HepG2 (cell line): ENCODE results near the gene ADD2. TPM values are rescaled to one million over a fixed set of nuclear protein-coding genes. Genes with fewer than 3 reads are reported as not detected.

Source experiments
- ATAC-seq: fragments of 200-7000 bp; cut with Tn5 transposase; 3 replicates; pipeline ENCODE4 v1.9.1; 2020; ENCODE audit warnings: mild to moderate bottlenecking, moderate library complexity
- BruUV-seq: library from RNA; stranded (reverse); fragments of 400-500 nt; replicated peaks from 2 replicates; lab custom pipeline; 2021; lab: Mats Ljungman, UMichigan
- CTCF ChIA-PET: fragments of 300-600 bp; formaldehyde crosslinking; extraction: SDS; loops from one replicate; lab custom pipeline; 2021; ENCODE audit warnings: low total read pairs, inconsistent platforms, low intra/inter-chr PET ratio; lab: Yijun Ruan, JAX
- POLR2A ChIA-PET: fragments of 350-600 bp; sonication (Branson Sonifier 250); formaldehyde crosslinking; loops from one replicate; lab custom pipeline; 2020; ENCODE audit warnings: antibody characterized with exemption, inconsistent platforms; lab: Yijun Ruan, JAX
- DNase-seq: peaks from one replicate; pipeline ENCODE4 v3.0.0-alpha.2; 2015; ENCODE audit warnings: low spot score
- FAIRE-seq: peaks from 3 replicates; lab custom pipeline; 2011; peaks lifted over from hg19 to GRCh38; lab: Jason Lieb, UNC
- H2AFZ ChIP-seq: one replicate; pipeline ENCODE4 v1.6.1; 2011; ENCODE audit warnings: low read length, inconsistent platforms
- H3K27ac ChIP-seq: fragments of 300-600 bp; 3 replicates; pipeline ENCODE4 v1.8.0; 2011; ENCODE audit warnings: mixed run types, mild to moderate bottlenecking, mixed read lengths, low read length, inconsistent platforms; ENCODE audit not compliant: insufficient read depth; ENCODE audit errors: extremely low read length
- H3K27me3 ChIP-seq, 2 experiments: fragments of 200-600 bp in 1 of 2; 2 replicates in 1 of 2; 3 replicates in 1 of 2; pipeline versions ENCODE4 v1.6.0 to v1.8.0; 2011; ENCODE audit warnings: low read length in 2 of 2, mild to moderate bottlenecking in 2 of 2, moderate library complexity in 2 of 2, inconsistent platforms in 1 of 2; ENCODE audit not compliant: insufficient read depth in 2 of 2, control insufficient read depth in 1 of 2
- H3K36me3 ChIP-seq, 2 experiments: fragments of 200-600 bp in 1 of 2; replicated peaks in 1 of 2; 2 replicates in 1 of 2; 3 replicates in 1 of 2; pipeline versions ENCODE4 v1.5.1 to v1.8.0; 2011; ENCODE audit warnings: low read length in 2 of 2, inconsistent platforms in 1 of 2; ENCODE audit not compliant: insufficient read depth in 2 of 2, control insufficient read depth in 1 of 2
- H3K4me1 ChIP-seq: 2 replicates; pipeline ENCODE4 v1.5.1; 2012; ENCODE audit warnings: low read length, inconsistent platforms; ENCODE audit not compliant: insufficient read depth
- H3K4me2 ChIP-seq: 2 replicates; pipeline ENCODE4 v1.6.0; 2011; ENCODE audit warnings: low read depth, low read length, inconsistent platforms
- H3K4me3 ChIP-seq, 3 experiments: fragments of 200-600 bp in 1 of 3; sonication (generic), shearing (Covaris generic) in 1 of 3; replicated peaks in 1 of 3; 2 replicates each; pipeline ENCODE4 v1.5.1; 2011 to 2016; ENCODE audit warnings: low read length in 3 of 3, inconsistent platforms in 2 of 3, low read depth in 2 of 3, mild to moderate bottlenecking in 2 of 3, control low read depth in 1 of 3, mixed read lengths in 1 of 3; ENCODE audit not compliant: insufficient read depth in 1 of 3
- H3K79me2 ChIP-seq: one replicate; pipeline ENCODE4 v1.6.1; 2011; ENCODE audit warnings: low read length, inconsistent platforms; ENCODE audit not compliant: insufficient read depth
- H3K9ac ChIP-seq: 2 replicates; pipeline ENCODE4 v1.6.0; 2011; ENCODE audit warnings: mild to moderate bottlenecking, low read depth, low read length, inconsistent platforms; ENCODE audit not compliant: insufficient read depth
- H3K9me3 ChIP-seq: 2 replicates; pipeline ENCODE4 v1.5.1; 2012; ENCODE audit warnings: mild to moderate bottlenecking, low read length
- H4K20me1 ChIP-seq: 2 replicates; pipeline ENCODE4 v1.6.0; 2011; ENCODE audit warnings: inconsistent platforms, mild to moderate bottlenecking, low read length, moderate library complexity; ENCODE audit not compliant: insufficient read depth
- CHD2 ChIP-seq: IDR thresholded peaks from 2 replicates; pipeline ENCODE4 v1.6.1; 2011; ENCODE audit warnings: low read depth, low read length, improper control_type of control experiment
- KAT8 ChIP-seq: IDR thresholded peaks from 2 replicates; pipeline ENCODE4 v1.6.1; 2016; ENCODE audit warnings: missing genetic modification reagents, missing compliant biosample characterization
- KLF15 ChIP-seq: sonication (generic); formaldehyde crosslinking; IDR thresholded peaks from 2 replicates; pipeline ENCODE4 v1.8.1; 2023; ENCODE audit warnings: borderline replicate concordance, mild to moderate bottlenecking, inconsistent platforms, missing genetic modification reagents, mixed read lengths
- SNRNP70 ChIP-seq: fragments of 200-400 bp; formaldehyde crosslinking; IDR thresholded peaks from 2 replicates; pipeline ENCODE4 v1.6.1; 2017; ENCODE audit warnings: mild to moderate bottlenecking, low read depth, low read length, moderate library complexity
- ZNF296 ChIP-seq: sonication (generic); formaldehyde crosslinking; conservative IDR thresholded peaks from 2 replicates; pipeline ENCODE4 v1.5.0; 2020; ENCODE audit warnings: mild to moderate bottlenecking, missing genetic modification reagents
- ZNF564 ChIP-seq: sonication (generic); formaldehyde crosslinking; IDR thresholded peaks from 2 replicates; pipeline ENCODE4 v1.8.1; 2023; ENCODE audit warnings: mild to moderate bottlenecking, missing genetic modification reagents
- ZNF672 ChIP-seq: sonication (generic); formaldehyde crosslinking; IDR thresholded peaks from 2 replicates; pipeline ENCODE4 v1.8.1; 2022; ENCODE audit warnings: missing genetic modification reagents
- ZNF674 ChIP-seq: sonication (generic); formaldehyde crosslinking; IDR thresholded peaks from 2 replicates; pipeline ENCODE4 v1.5.0; 2020; ENCODE audit warnings: low read depth, mild to moderate bottlenecking, missing genetic modification reagents
- ZNF790 ChIP-seq: sonication (generic); formaldehyde crosslinking; IDR thresholded peaks from 2 replicates; pipeline ENCODE4 v1.8.0; 2022; ENCODE audit warnings: missing genetic modification reagents, mild to moderate bottlenecking, borderline replicate concordance
- WGBS: methylation state at CpG from one replicate; pipeline ENCODE4 v1.1.6; 2017; ENCODE audit warnings: low lambda C conversion rate; 5-methylcytosine and 5-hydroxymethylcytosine counted together
- in situ Hi-C: cut with HindIII; loops from 2 replicates; pipeline ENCODE4 v1.10.0; 2017; ENCODE audit warnings: low pct_unique_long_range_greater_than_20kb; ENCODE audit not compliant: extremely low pct_ligation_motif_present
- intact Hi-C: fragments of 100-400 bp; cut with micrococcal nuclease; formaldehyde crosslinking; loops from one replicate; pipeline ENCODE4 v1.10.0; 2022; ENCODE audit not compliant: unreplicated experiment
- polyA plus RNA-seq, 8 experiments: library from polyadenylated mRNA; depleted of rRNA in 3 of 8; stranded (reverse) in 7 of 8; unstranded in 1 of 8; fragments of >200 nt; fragmentation: Illumina TruSeq in 4 of 8; extraction: Trizol in 4 of 8; gene quantifications; 2 replicates each; pipeline versions ENCODE4 v1.2.1 to v1.2.3, GENCODE V29; 2011 to 2016; ENCODE audit warnings: low read depth in 4 of 8, missing spikeins in 1 of 8, mixed read lengths in 1 of 8; ENCODE audit not compliant: insufficient read depth in 1 of 8
- total RNA-seq, 5 experiments: library from RNA; depleted of rRNA; stranded (reverse); fragments of >200 nt; fragmentation: Illumina TruSeq; extraction: Trizol; gene quantifications; 2 replicates each; pipeline ENCODE4 v1.2.3, GENCODE V29; 2016; ENCODE audit warnings: low read depth in 1 of 5
- TF ChIP-seq, protein P1 (sequence below): sonication (generic); formaldehyde crosslinking; IDR thresholded peaks from 2 replicates; pipeline ENCODE4 v1.8.0; 2022; ENCODE audit warnings: low read depth, missing genetic modification reagents
- TF ChIP-seq, protein P2 (sequence below): sonication (generic); formaldehyde crosslinking; IDR thresholded peaks from 2 replicates; pipeline ENCODE4 v1.5.1; 2020; ENCODE audit warnings: mild to moderate bottlenecking, missing genetic modification reagents, moderate library complexity
- TF ChIP-seq, protein P3 (sequence below): sonication (generic); formaldehyde crosslinking; conservative IDR thresholded peaks from 2 replicates; pipeline ENCODE4 v1.8.0; 2022; ENCODE audit warnings: low read depth, missing genetic modification reagents
- TF ChIP-seq, protein P4 (sequence below): sonication (generic); formaldehyde crosslinking; IDR thresholded peaks from 2 replicates; pipeline ENCODE4 v1.5.1; 2020; ENCODE audit warnings: missing genetic modification reagents, mild to moderate bottlenecking, borderline replicate concordance
- TF ChIP-seq, protein P5 (sequence below): sonication (generic); formaldehyde crosslinking; IDR thresholded peaks from 2 replicates; pipeline ENCODE4 v1.4.0; 2020; ENCODE audit warnings: missing genetic modification reagents, borderline replicate concordance

Gene ADD2
- total and polyA plus RNA-seq, 2 of the 13 experiments (the other 11 are each of a cell fraction or from before 2014, with no cell fraction given), result 0.05 to 0.13 TPM

DNA sequence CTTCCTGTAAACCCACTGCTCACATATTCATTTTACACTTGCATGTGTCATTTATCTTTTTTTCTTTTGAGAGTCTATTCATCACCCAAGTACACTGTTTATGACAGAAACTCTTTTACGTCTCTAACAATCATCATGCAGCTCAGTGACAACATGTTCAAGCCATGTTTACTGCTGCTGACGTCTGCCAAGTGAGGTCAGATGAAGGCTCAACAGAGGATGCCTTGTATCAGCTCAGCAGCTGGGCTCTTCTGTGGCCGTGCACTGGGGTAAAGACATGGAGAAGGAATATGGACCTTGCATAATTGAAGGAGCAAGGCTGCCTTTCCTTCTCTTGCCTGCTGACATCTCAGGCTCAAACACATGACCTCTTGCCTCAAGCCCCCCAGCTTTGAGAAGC is 99.6 kb downstream of the ADD2 start:
- no peak for TF ChIP-seq ZNF296 (CRISPR knock-in tag)
- TF ChIP-seq, protein P1, sequence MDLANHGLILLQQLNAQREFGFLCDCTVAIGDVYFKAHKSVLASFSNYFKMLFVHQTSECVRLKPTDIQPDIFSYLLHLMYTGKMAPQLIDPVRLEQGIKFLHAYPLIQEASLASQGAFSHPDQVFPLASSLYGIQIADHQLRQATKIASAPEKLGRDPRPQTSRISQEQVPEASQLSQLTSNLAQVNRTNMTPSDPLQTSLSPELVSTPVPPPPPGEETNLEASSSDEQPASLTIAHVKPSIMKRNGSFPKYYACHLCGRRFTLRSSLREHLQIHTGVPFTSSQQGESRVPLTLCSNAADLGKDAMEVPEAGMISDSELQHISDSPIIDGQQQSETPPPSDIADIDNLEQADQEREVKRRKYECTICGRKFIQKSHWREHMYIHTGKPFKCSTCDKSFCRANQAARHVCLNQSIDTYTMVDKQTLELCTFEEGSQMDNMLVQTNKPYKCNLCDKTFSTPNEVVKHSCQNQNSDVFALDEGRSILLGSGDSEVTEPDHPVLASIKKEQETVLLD (CRISPR knock-in tag), result no peak
- no peak for TF ChIP-seq CHD2
- no peak for TF ChIP-seq KAT8 (CRISPR knock-in tag)
- TF ChIP-seq, protein P2, sequence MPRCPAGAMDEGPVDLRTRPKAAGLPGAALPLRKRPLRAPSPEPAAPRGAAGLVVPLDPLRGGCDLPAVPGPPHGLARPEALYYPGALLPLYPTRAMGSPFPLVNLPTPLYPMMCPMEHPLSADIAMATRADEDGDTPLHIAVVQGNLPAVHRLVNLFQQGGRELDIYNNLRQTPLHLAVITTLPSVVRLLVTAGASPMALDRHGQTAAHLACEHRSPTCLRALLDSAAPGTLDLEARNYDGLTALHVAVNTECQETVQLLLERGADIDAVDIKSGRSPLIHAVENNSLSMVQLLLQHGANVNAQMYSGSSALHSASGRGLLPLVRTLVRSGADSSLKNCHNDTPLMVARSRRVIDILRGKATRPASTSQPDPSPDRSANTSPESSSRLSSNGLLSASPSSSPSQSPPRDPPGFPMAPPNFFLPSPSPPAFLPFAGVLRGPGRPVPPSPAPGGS (CRISPR knock-in tag), result no peak
- no peak for TF ChIP-seq SNRNP70
- no peak for TF ChIP-seq ZNF674 (CRISPR knock-in tag)
- TF ChIP-seq, protein P3, sequence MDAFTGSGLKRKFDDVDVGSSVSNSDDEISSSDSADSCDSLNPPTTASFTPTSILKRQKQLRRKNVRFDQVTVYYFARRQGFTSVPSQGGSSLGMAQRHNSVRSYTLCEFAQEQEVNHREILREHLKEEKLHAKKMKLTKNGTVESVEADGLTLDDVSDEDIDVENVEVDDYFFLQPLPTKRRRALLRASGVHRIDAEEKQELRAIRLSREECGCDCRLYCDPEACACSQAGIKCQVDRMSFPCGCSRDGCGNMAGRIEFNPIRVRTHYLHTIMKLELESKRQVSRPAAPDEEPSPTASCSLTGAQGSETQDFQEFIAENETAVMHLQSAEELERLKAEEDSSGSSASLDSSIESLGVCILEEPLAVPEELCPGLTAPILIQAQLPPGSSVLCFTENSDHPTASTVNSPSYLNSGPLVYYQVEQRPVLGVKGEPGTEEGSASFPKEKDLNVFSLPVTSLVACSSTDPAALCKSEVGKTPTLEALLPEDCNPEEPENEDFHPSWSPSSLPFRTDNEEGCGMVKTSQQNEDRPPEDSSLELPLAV (CRISPR knock-in tag), result no peak
- TF ChIP-seq, protein P4, sequence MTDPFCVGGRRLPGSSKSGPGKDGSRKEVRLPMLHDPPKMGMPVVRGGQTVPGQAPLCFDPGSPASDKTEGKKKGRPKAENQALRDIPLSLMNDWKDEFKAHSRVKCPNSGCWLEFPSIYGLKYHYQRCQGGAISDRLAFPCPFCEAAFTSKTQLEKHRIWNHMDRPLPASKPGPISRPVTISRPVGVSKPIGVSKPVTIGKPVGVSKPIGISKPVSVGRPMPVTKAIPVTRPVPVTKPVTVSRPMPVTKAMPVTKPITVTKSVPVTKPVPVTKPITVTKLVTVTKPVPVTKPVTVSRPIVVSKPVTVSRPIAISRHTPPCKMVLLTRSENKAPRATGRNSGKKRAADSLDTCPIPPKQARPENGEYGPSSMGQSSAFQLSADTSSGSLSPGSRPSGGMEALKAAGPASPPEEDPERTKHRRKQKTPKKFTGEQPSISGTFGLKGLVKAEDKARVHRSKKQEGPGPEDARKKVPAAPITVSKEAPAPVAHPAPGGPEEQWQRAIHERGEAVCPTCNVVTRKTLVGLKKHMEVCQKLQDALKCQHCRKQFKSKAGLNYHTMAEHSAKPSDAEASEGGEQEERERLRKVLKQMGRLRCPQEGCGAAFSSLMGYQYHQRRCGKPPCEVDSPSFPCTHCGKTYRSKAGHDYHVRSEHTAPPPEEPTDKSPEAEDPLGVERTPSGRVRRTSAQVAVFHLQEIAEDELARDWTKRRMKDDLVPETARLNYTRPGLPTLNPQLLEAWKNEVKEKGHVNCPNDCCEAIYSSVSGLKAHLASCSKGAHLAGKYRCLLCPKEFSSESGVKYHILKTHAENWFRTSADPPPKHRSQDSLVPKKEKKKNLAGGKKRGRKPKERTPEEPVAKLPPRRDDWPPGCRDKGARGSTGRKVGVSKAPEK, result no peak
- TF ChIP-seq ZNF790 (CRISPR knock-in tag), result no peak
- no peak for TF ChIP-seq ZNF672 (CRISPR knock-in tag)
- no peak for TF ChIP-seq KLF15 (CRISPR knock-in tag)
- no peak for TF ChIP-seq ZNF564 (CRISPR knock-in tag)
- TF ChIP-seq, protein P5, sequence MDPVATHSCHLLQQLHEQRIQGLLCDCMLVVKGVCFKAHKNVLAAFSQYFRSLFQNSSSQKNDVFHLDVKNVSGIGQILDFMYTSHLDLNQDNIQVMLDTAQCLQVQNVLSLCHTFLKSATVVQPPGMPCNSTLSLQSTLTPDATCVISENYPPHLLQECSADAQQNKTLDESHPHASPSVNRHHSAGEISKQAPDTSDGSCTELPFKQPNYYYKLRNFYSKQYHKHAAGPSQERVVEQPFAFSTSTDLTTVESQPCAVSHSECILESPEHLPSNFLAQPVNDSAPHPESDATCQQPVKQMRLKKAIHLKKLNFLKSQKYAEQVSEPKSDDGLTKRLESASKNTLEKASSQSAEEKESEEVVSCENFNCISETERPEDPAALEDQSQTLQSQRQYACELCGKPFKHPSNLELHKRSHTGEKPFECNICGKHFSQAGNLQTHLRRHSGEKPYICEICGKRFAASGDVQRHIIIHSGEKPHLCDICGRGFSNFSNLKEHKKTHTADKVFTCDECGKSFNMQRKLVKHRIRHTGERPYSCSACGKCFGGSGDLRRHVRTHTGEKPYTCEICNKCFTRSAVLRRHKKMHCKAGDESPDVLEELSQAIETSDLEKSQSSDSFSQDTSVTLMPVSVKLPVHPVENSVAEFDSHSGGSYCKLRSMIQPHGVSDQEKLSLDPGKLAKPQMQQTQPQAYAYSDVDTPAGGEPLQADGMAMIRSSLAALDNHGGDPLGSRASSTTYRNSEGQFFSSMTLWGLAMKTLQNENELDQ (CRISPR knock-in tag), result no peak
- no peaks in the 10 kb centered on the region for H3K79me2 ChIP-seq
- WGBS, result 20% methylated on average over 3 of the region's 3 CpGs
- H2AFZ ChIP-seq, result no peak overlapping the region
- intact Hi-C loops, result no loop called here
- H3K27ac ChIP-seq, result no peak overlapping the region
- POLR2A ChIA-PET, result no interaction called here
- H3K9ac ChIP-seq, result no peak overlapping the region
- ATAC-seq (no peak), DNase-seq (no peak), FAIRE-seq (no peak)
- peaks cover 0 to 50% of the 10 kb centered on the region in 2 experiments; a peak in 3 of 5 replicates for H3K27me3 ChIP-seq
- H4K20me1 ChIP-seq, result no peaks in the 10 kb centered on the region
- H3K4me2 ChIP-seq, result no peak overlapping the region
- CTCF ChIA-PET, result no interaction called here
- no TSS peak for BruUV-seq
- no peaks in the 10 kb centered on the region for H3K9me3 ChIP-seq
- H3K4me1 ChIP-seq, result no peaks in the 10 kb centered on the region
- in situ Hi-C loops, result no loop called here
- no peak overlapping the region for H3K4me3 ChIP-seq
- no peaks in the 10 kb centered on the region for H3K36me3 ChIP-seq
